HG03039 (cell line): ENCODE measurements around the gene TACC3.

ENCODE experiments used
- ATAC-seq: cut with Tn5 transposase; IDR thresholded peaks from one replicate; pipeline ENCODE4 v1.9.1; 2021; ENCODE audit warnings: mild to moderate bottlenecking, moderate library complexity; ENCODE audit not compliant: unreplicated experiment

TACC3 gene

GRCh38 chr4:1771555-1772305, 50.4 kb downstream of the TACC3 start:
- ATAC-seq = no peak

GRCh38 chr4:1772853-1773538, 51.7 kb downstream of the TACC3 start:
- no peak for ATAC-seq

GRCh38 chr4:1773754-1774153, 52.4 kb downstream of the TACC3 start:
- ATAC-seq = no peak

GRCh38 chr4:1775731-1776500, 54.6 kb downstream of the TACC3 start:
- ATAC-seq = no peak

- no peak for ATAC-seq
Measured at GRCh38 chr4:1776521-1777161, 55.3 kb downstream of the TACC3 start.

GRCh38 chr4:1777822-1778641, 56.7 kb downstream of the TACC3 start:
- no peak for ATAC-seq

GRCh38 chr4:1778642-1779392, 57.5 kb downstream of the TACC3 start:
- no peak for ATAC-seq

- no peak for ATAC-seq
Measured at GRCh38 chr4:1779588-1780382, 58.5 kb downstream of the TACC3 start.

- no peak for ATAC-seq
Measured at GRCh38 chr4:1780435-1780834, 59.1 kb downstream of the TACC3 start.

- no peak for ATAC-seq
Measured at GRCh38 chr4:1783015-1783414, 61.7 kb downstream of the TACC3 start.

GRCh38 chr4:1783970-1784369, 62.6 kb downstream of the TACC3 start:
- ATAC-seq = no peak

GRCh38 chr4:1784395-1784788, 63.1 kb downstream of the TACC3 start:
- no peak for ATAC-seq

GRCh38 chr4:1784789-1785591, 63.7 kb downstream of the TACC3 start:
- no peak for ATAC-seq

GRCh38 chr4:1785592-1785991, 64.3 kb downstream of the TACC3 start:
- no peak for ATAC-seq

- no peak for ATAC-seq
Measured at GRCh38 chr4:1786544-1787362, 65.4 kb downstream of the TACC3 start.

GRCh38 chr4:1787411-1788077, 66.2 kb downstream of the TACC3 start:
- no peak for ATAC-seq
